Measurements from ENCODE around the gene PJA1. TPM values are rescaled to one million over a fixed set of nuclear protein-coding genes. Genes with fewer than 3 reads are reported as not detected.

PJA1 gene
- total RNA-seq, 2 experiments from 2014 or later: 14.1 to 18.9 TPM

DNA sequence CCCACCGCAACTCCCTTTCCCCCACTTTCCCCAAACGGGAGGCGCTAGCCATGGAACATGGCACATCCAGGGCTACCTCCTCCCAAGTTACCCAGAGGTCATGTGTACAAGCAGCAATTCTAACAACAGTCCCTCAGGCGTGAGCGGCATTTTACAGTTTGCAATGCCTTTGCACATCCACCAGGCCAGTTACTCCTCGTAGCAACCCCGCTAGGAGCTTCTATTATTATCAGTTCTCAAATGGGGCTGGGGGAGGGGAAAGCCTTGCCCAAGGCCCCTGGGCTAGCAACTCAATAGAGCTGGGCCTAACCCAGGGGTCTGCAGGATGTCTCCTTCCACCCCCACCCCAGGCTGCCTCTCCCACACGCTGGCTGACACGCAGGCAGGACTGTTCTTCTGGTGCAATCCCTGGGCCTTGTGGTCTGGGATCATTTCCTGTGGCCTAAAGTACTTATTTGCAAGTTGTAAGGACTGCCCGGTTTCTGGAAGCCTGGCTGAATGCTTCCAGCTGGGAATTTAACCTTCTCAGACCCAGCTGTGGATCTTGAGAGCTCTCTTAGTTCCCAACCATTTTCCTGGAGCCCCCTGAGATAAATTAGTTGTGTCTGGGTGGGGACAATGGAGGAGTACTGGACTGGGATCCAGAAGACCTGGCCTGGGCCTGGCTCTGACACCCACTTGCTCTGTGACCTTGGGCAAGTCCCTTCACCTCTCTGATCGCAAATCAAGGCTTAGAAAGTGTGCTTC is 27.7 kb downstream of the PJA1 start:
- no peak for DNase-seq
- H3K36me3 Mint-ChIP-seq (ENCODE audit: low read depth): no peaks in the 10 kb centered on the region
- H3K9me3 Mint-ChIP-seq (ENCODE audit: insufficient read depth): no peaks in the 10 kb centered on the region
- no peak overlapping the region for H3K27ac Mint-ChIP-seq
- H3K27me3 Mint-ChIP-seq (ENCODE audit: low read depth): peaks cover 13% of the 10 kb centered on the region
- no peaks in the 10 kb centered on the region for H3K4me1 Mint-ChIP-seq (ENCODE audit: low read depth)
- ChIA-PET POLR2A (no interaction called here), CTCF (no interaction called here)
- ATAC-seq: no peak
- H3K4me3 Mint-ChIP-seq: no peak overlapping the region

DNA sequence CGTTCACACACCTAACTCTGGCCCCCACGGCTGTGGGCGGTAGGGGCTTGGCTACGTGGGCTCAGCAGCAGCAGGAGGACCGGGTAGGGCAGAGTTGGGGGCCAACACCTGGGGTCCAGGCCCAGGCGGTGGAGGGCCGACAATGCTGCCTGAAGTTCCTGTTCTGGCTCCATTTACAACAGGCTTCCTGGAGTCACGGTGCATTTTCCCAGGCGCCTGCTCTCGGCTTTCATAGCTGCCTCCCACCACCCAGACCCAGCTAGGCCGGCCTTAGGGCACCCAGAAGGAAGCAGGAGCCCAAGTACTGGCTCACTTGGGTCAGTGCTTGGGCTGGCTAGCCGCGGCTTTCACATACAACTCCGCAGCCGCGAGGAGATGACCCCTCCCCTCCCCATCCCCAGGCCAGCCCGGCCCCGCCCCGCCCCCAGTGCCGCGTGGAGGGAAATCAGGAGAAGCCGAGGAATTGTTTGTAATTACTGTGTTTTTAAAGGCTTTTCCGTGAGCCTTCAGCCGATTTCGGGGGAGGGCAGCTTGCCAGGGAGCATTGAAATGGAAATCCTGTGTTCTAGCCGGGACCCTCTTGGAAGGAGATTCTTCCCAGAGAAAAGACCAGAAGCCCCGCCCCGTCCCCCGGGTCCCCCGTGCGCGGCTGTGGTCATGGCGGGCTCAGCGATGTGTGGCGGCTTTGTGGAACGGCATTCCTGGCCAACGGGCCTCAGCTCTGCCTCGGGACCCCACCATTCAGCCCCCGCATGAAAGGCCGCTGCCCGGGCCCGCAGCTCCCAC is 28.5 kb downstream of the PJA1 start:
- Mint-ChIP-seq H3K27me3 (ENCODE audit: low read depth) (peaks cover 13% of the 10 kb centered on the region), H3K27ac (no peak overlapping the region), H3K9me3 (ENCODE audit: insufficient read depth) (no peaks in the 10 kb centered on the region), H3K4me1 (ENCODE audit: low read depth) (no peaks in the 10 kb centered on the region), H3K4me3 (no peak overlapping the region), H3K36me3 (ENCODE audit: low read depth) (no peaks in the 10 kb centered on the region)
- CTCF ChIA-PET: no interaction called here
- no peak for ATAC-seq
- no peak for DNase-seq
- POLR2A ChIA-PET: no interaction called here

GRCh38 chrX:69133921-69134542 is 31.2 kb downstream of the PJA1 start:
- Mint-ChIP-seq H3K4me3 (no peak overlapping the region), H3K4me1 (ENCODE audit: low read depth) (no peaks in the 10 kb centered on the region), H3K27ac (no peak overlapping the region), H3K27me3 (ENCODE audit: low read depth) (peaks cover 16% of the 10 kb centered on the region), H3K9me3 (ENCODE audit: insufficient read depth) (no peaks in the 10 kb centered on the region), H3K36me3 (ENCODE audit: low read depth) (no peaks in the 10 kb centered on the region)
- ATAC-seq (no peak), DNase-seq (no peak)
- ChIA-PET CTCF (no interaction called here), POLR2A (no interaction called here)

DNA sequence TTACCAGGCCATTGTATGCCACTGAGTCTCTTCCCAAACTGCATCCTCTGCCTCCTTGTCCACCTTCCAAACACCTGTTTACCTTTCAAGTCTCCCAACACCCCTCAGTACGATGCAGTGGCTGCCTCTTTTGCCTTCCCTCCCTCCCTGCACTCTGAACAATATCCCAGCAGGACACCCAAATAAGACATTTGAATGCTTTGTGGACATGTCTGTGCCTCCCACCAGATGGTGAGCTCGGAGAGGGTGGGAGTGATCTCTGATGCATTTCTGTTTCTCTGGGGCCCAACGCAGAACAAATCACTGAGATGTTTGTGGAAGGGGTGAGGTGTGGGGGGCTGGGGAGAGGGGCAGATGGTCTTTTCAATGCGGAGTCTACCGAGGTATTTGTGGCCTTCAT is 33.4 kb downstream of the PJA1 start:
- no peaks in the 10 kb centered on the region for H3K36me3 Mint-ChIP-seq (ENCODE audit: low read depth)
- ChIA-PET CTCF (no interaction called here), POLR2A (no interaction called here)
- H3K27ac Mint-ChIP-seq: no peak overlapping the region
- no peak for ATAC-seq
- no peak for DNase-seq
- peaks cover 22% of the 10 kb centered on the region for H3K27me3 Mint-ChIP-seq (ENCODE audit: low read depth)
- H3K4me3 Mint-ChIP-seq: no peak overlapping the region
- H3K4me1 Mint-ChIP-seq (ENCODE audit: low read depth): no peaks in the 10 kb centered on the region
- H3K9me3 Mint-ChIP-seq (ENCODE audit: insufficient read depth): no peaks in the 10 kb centered on the region

- Mint-ChIP-seq H3K27me3 (ENCODE audit: low read depth) (peaks cover 18% of the 10 kb centered on the region), H3K4me3 (no peak overlapping the region), H3K36me3 (ENCODE audit: low read depth) (no peaks in the 10 kb centered on the region), H3K27ac (no peak overlapping the region), H3K9me3 (ENCODE audit: insufficient read depth) (no peaks in the 10 kb centered on the region), H3K4me1 (ENCODE audit: low read depth) (no peaks in the 10 kb centered on the region)
- DNase-seq: no peak
- ChIA-PET CTCF (no interaction called here), POLR2A (no interaction called here)
- ATAC-seq: no peak
These were observed 34.8 kb downstream of the PJA1 start for GRCh38 chrX:69130439-69130838.

DNA sequence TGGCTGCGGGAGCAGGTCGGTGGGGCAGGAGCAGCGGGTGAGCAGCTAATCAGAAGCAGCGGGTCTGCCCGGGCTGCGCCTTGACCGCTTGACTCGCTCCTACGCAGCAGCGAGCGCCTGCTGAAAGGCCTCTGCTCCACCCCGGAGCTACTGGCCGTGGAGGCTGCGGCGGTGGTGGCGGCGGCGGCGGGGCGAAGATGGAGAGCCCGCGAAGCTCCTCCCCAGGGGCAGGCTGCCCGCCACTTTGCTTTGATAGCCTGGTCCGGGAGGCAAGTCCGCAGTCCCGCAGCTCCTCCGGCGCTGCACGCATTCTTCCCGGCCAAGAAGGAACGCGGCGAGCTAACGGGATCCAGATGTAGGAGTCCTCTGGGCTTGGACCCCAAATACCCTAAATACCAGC is 36.7 kb downstream of the PJA1 start:
- no peak for ATAC-seq
- CTCF ChIA-PET: no interaction called here
- Mint-ChIP-seq H3K4me3 (no peak overlapping the region), H3K27ac (no peak overlapping the region), H3K36me3 (ENCODE audit: low read depth) (no peaks in the 10 kb centered on the region), H3K27me3 (ENCODE audit: low read depth) (peaks cover 14% of the 10 kb centered on the region), H3K4me1 (ENCODE audit: low read depth) (no peaks in the 10 kb centered on the region), H3K9me3 (ENCODE audit: insufficient read depth) (no peaks in the 10 kb centered on the region)
- DNase-seq: no peak
- POLR2A ChIA-PET: no interaction called here

- ChIA-PET POLR2A (no interaction called here), CTCF (no interaction called here)
- DNase-seq (no peak), ATAC-seq (no peak)
- peaks cover 9% of the 10 kb centered on the region for H3K27me3 Mint-ChIP-seq (ENCODE audit: low read depth)
- no peaks in the 10 kb centered on the region for H3K36me3 Mint-ChIP-seq (ENCODE audit: low read depth)
- no peak overlapping the region for H3K27ac Mint-ChIP-seq
- H3K9me3 Mint-ChIP-seq (ENCODE audit: insufficient read depth): no peaks in the 10 kb centered on the region
- H3K4me1 Mint-ChIP-seq (ENCODE audit: low read depth): no peaks in the 10 kb centered on the region
- no peak overlapping the region for H3K4me3 Mint-ChIP-seq
These were observed 37.8 kb downstream of the PJA1 start for GRCh38 chrX:69127466-69127865.

GRCh38 chrX:69126642-69127041 is 38.6 kb downstream of the PJA1 start:
- ChIA-PET POLR2A (no interaction called here), CTCF (no interaction called here)
- Mint-ChIP-seq H3K4me3 (no peak overlapping the region), H3K4me1 (ENCODE audit: low read depth) (no peaks in the 10 kb centered on the region), H3K9me3 (ENCODE audit: insufficient read depth) (no peaks in the 10 kb centered on the region), H3K27me3 (ENCODE audit: low read depth) (peaks cover 9% of the 10 kb centered on the region), H3K27ac (no peak overlapping the region), H3K36me3 (ENCODE audit: low read depth) (no peaks in the 10 kb centered on the region)
- DNase-seq (no peak), ATAC-seq (no peak)

GRCh38 chrX:69125094-69125493 is 40.2 kb downstream of the PJA1 start:
- no peaks in the 10 kb centered on the region for H3K36me3 Mint-ChIP-seq (ENCODE audit: low read depth)
- H3K4me3 Mint-ChIP-seq: no peak overlapping the region
- no peaks in the 10 kb centered on the region for H3K9me3 Mint-ChIP-seq (ENCODE audit: insufficient read depth)
- ATAC-seq: no peak
- H3K4me1 Mint-ChIP-seq (ENCODE audit: low read depth): no peaks in the 10 kb centered on the region
- peaks cover 6% of the 10 kb centered on the region for H3K27me3 Mint-ChIP-seq (ENCODE audit: low read depth)
- ChIA-PET POLR2A (no interaction called here), CTCF (no interaction called here)
- no peak for DNase-seq
- no peak overlapping the region for H3K27ac Mint-ChIP-seq

GRCh38 chrX:69124108-69124507 is 41.1 kb downstream of the PJA1 start:
- no peaks in the 10 kb centered on the region for H3K9me3 Mint-ChIP-seq (ENCODE audit: insufficient read depth)
- no peak overlapping the region for H3K4me3 Mint-ChIP-seq
- CTCF ChIA-PET: no interaction called here
- DNase-seq: no peak
- H3K27ac Mint-ChIP-seq: no peak overlapping the region
- POLR2A ChIA-PET: no interaction called here
- no peaks in the 10 kb centered on the region for H3K4me1 Mint-ChIP-seq (ENCODE audit: low read depth)
- peaks cover 6% of the 10 kb centered on the region for H3K27me3 Mint-ChIP-seq (ENCODE audit: low read depth)
- ATAC-seq: no peak
- no peaks in the 10 kb centered on the region for H3K36me3 Mint-ChIP-seq (ENCODE audit: low read depth)

GRCh38 chrX:69123481-69123880 is 41.8 kb downstream of the PJA1 start:
- DNase-seq (no peak), ATAC-seq (no peak)
- Mint-ChIP-seq H3K4me1 (ENCODE audit: low read depth) (no peaks in the 10 kb centered on the region), H3K4me3 (no peak overlapping the region), H3K27me3 (ENCODE audit: low read depth) (peaks cover 6% of the 10 kb centered on the region), H3K36me3 (ENCODE audit: low read depth) (no peaks in the 10 kb centered on the region), H3K27ac (no peak overlapping the region), H3K9me3 (ENCODE audit: insufficient read depth) (no peaks in the 10 kb centered on the region)
- ChIA-PET POLR2A (no interaction called here), CTCF (no interaction called here)

DNA sequence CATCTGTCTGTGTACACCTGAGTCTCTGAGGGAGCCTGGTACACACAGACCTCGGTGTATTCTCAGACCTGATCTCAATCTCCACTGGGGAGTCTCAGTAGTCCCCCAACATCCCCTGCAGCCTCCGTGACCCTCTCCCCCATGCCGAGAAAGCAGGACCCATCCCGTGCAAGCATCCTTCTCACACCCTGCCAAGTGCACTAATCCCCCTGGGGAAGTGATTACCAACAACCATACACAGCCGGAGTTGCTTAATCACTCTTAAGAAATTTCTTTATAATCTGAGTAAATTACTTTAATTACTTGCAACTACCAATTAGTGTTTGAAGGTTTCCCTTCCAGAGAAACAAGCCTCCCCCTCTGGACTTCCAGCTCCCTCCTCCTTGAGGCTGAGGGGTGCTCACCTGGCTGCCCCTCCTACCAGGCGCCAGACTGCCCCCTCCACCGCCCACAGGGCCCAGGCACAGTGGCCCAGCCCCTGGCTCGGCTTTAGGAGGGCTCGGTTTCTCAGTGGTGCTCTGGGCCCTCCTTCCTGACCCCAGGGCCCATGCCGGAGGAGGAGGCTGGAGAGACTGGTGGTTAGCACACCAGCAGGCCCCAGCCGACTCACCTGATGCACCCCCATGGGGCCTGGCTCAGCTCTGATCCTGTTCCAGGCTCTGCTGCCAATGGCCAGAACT is 43.8 kb downstream of the PJA1 start:
- POLR2A ChIA-PET: interaction anchor here (0.7 kb wide), 1 partner anchor 169 kb away, joined by 3 read pairs; no protein-coding TSS in a partner anchor
- no peaks in the 10 kb centered on the region for H3K9me3 Mint-ChIP-seq (ENCODE audit: insufficient read depth)
- H3K36me3 Mint-ChIP-seq (ENCODE audit: low read depth): no peaks in the 10 kb centered on the region
- ATAC-seq (no peak), DNase-seq (no peak)
- H3K4me1 Mint-ChIP-seq (ENCODE audit: low read depth): no peaks in the 10 kb centered on the region
- CTCF ChIA-PET: no interaction called here
- no peak overlapping the region for H3K27ac Mint-ChIP-seq
- no peak overlapping the region for H3K4me3 Mint-ChIP-seq
- H3K27me3 Mint-ChIP-seq (ENCODE audit: low read depth): no peaks in the 10 kb centered on the region

All from activated CD8-positive, alpha-beta T cell treated with anti-CD3 and anti-CD28 coated beads, Interleukin-2, amount 10 ng/mL, durations not matched to agents 7 days and 5 days (primary cell).